Fibroblast of lung (primary cell): ENCODE measurements around the gene ZNF836.

Experiments
- EZH2 ChIP-seq: IDR thresholded peaks from 2 replicates; pipeline ENCODE4 v1.5.1; 2012; ENCODE audit warnings: low read length, control low read depth, mild to moderate bottlenecking; ENCODE audit errors: missing control alignments
- TF ChIP-seq, protein P1 (sequence below), 2 donors: IDR thresholded peaks in 1 of 2; conservative IDR thresholded peaks in 1 of 2; 1 replicate in 1 of 2; 2 replicates in 1 of 2; pipeline ENCODE4 v1.5.1; 2011 to 2012; ENCODE audit warnings: low read length in 2 of 2, control low read depth in 1 of 2, inconsistent platforms in 1 of 2, low read depth in 1 of 2, mild to moderate bottlenecking in 1 of 2

DNA sequence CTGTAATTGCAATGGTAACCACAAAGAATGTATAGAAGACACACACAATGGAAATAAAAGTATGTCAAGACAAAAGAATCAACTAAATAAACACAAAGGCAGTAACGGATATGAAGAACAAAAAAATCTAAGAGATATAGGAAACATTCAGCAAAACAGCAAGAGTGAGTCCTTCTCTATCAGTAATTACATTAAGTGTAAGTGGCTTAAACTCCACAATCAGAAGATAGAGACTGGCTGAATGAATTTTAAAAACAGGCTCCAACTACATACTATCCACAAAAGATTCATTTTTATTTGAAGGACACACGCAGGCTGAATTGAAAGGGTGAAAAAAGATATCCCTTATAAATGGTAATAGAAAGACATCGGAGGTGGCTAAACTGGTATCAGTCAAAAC, 51.1 kb downstream of the ZNF836 start:
- TF ChIP-seq, protein P1, sequence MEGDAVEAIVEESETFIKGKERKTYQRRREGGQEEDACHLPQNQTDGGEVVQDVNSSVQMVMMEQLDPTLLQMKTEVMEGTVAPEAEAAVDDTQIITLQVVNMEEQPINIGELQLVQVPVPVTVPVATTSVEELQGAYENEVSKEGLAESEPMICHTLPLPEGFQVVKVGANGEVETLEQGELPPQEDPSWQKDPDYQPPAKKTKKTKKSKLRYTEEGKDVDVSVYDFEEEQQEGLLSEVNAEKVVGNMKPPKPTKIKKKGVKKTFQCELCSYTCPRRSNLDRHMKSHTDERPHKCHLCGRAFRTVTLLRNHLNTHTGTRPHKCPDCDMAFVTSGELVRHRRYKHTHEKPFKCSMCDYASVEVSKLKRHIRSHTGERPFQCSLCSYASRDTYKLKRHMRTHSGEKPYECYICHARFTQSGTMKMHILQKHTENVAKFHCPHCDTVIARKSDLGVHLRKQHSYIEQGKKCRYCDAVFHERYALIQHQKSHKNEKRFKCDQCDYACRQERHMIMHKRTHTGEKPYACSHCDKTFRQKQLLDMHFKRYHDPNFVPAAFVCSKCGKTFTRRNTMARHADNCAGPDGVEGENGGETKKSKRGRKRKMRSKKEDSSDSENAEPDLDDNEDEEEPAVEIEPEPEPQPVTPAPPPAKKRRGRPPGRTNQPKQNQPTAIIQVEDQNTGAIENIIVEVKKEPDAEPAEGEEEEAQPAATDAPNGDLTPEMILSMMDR (conservative IDR thresholded peaks at IDR 0.05 in 1 of 2, IDR thresholded peaks at IDR 0.05 in 1 of 2; ENCODE audit: low read depth in 1 of 2, low read length in 2 of 2), result no peak
- TF ChIP-seq EZH2, result no peak
